A549 (cell line): Measurements from ENCODE around the gene CHST15.

Experiments used
- CTCF ChIP-seq: fragments of >200 bp; sonication (Bioruptor Twin); formaldehyde crosslinking; IDR thresholded peaks from 3 replicates; pipeline ENCODE4 v1.5.1; 2016
- HDAC2 ChIP-seq: fragments of 200-600 bp; sonication (generic); IDR thresholded peaks from 2 replicates; pipeline ENCODE4 v1.6.1; 2016
- SMC3 ChIP-seq: fragments of >200 bp; sonication (Bioruptor Twin); formaldehyde crosslinking; IDR thresholded peaks from 3 replicates; pipeline ENCODE4 v1.6.1; 2018; ENCODE audit warnings: inconsistent platforms

- TF ChIP-seq CTCF (no peak), HDAC2 (no peak), SMC3 (no peak)
Measured at GRCh38 chr10:124025152-124025551, 68.2 kb downstream of the CHST15 start.
